Osteocyte (in vitro differentiated cells): Measurements from ENCODE around the gene ZSCAN4. TPM values are rescaled to one million over a fixed set of nuclear protein-coding genes. Genes with fewer than 3 reads are reported as not detected.
A peak's percentile ranks its signal among the peaks of the same experiment; 100 is the strongest.

Experiments used
- DNase-seq: peaks from one replicate; pipeline ENCODE4 v3.0.0; 2021; ENCODE audit warnings: mixed read lengths; ENCODE audit not compliant: unreplicated experiment; ENCODE audit errors: extremely low spot score
- H3K27ac Mint-ChIP-seq: one replicate; pipeline ENCODE4 v1.8.0; 2021; ENCODE audit warnings: mild to moderate bottlenecking, mixed read lengths; ENCODE audit not compliant: unreplicated experiment
- H3K27me3 Mint-ChIP-seq: one replicate; pipeline ENCODE4 v1.8.0; 2021; ENCODE audit warnings: mixed read lengths; ENCODE audit not compliant: unreplicated experiment
- H3K36me3 Mint-ChIP-seq: one replicate; pipeline ENCODE4 v1.8.0; 2021; ENCODE audit warnings: mixed read lengths; ENCODE audit not compliant: unreplicated experiment
- H3K4me1 Mint-ChIP-seq: one replicate; pipeline ENCODE4 v1.8.0; 2021; ENCODE audit warnings: mixed read lengths; ENCODE audit not compliant: unreplicated experiment
- H3K4me3 Mint-ChIP-seq: one replicate; pipeline ENCODE4 v1.8.0; 2021; ENCODE audit warnings: mild to moderate bottlenecking, moderate library complexity, mixed read lengths; ENCODE audit not compliant: unreplicated experiment
- H3K9me3 Mint-ChIP-seq: one replicate; pipeline ENCODE4 v1.8.0; 2021; ENCODE audit warnings: mixed read lengths; ENCODE audit not compliant: unreplicated experiment
- long read RNA-seq: library from polyadenylated mRNA; unstranded; transcript quantifications from one replicate; pipeline ENCODE4 v2.0.0, GENCODE V29; 2021
- total RNA-seq: library from RNA; stranded (reverse); gene quantifications from 2 replicates; pipeline ENCODE4 v1.2.1, GENCODE V29; 2021
- TF ChIP-seq, protein P1 (sequence below): fragments of 200-600 bp; sonication (generic); IDR thresholded peaks from 2 replicates; pipeline ENCODE4 v1.5.0; 2021; ENCODE audit warnings: antibody characterized with exemption, mild to moderate bottlenecking, moderate library complexity

The ZSCAN4 gene, protein sequence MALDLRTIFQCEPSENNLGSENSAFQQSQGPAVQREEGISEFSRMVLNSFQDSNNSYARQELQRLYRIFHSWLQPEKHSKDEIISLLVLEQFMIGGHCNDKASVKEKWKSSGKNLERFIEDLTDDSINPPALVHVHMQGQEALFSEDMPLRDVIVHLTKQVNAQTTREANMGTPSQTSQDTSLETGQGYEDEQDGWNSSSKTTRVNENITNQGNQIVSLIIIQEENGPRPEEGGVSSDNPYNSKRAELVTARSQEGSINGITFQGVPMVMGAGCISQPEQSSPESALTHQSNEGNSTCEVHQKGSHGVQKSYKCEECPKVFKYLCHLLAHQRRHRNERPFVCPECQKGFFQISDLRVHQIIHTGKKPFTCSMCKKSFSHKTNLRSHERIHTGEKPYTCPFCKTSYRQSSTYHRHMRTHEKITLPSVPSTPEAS
- total RNA-seq = not detected in 2 replicates
- long read RNA-seq = 0 reads

DNA sequence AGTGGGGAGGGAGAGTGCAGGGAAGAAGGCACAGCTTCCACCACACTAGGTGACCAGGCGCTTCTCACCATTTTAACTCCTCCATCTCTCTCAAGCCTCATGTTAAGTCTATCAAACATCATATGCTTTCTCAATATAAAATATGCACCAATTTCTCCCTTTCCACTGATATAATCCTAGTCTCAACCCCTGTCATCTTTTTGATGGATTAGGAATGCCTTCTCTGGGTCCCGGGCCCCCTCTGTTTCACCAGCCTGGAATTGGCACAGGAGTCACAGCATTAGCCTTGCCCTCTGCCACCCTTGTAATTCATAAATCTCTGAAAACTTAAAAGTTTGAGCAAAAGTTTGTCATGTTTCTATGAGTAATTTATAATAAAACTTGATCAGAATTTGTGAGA, at the start of gene ZSCAN4:
Gene ZSCAN4, plus strand, starts transcription at position 301 of the 400 bp plus-strand sequence. CDS start 7,211 bp downstream, outside the sequence.
- Mint-ChIP-seq H3K4me3 (no peak within 1 kb of the TSS), H3K27ac (no peak within 1 kb of the TSS), H3K27me3 (no peaks in the 10 kb centered on the region), H3K4me1 (peaks cover 7% of the 10 kb centered on the region), H3K9me3 (no peaks in the 10 kb centered on the region), H3K36me3 (no peaks in the 10 kb centered on the region)
- TF ChIP-seq, protein P1, sequence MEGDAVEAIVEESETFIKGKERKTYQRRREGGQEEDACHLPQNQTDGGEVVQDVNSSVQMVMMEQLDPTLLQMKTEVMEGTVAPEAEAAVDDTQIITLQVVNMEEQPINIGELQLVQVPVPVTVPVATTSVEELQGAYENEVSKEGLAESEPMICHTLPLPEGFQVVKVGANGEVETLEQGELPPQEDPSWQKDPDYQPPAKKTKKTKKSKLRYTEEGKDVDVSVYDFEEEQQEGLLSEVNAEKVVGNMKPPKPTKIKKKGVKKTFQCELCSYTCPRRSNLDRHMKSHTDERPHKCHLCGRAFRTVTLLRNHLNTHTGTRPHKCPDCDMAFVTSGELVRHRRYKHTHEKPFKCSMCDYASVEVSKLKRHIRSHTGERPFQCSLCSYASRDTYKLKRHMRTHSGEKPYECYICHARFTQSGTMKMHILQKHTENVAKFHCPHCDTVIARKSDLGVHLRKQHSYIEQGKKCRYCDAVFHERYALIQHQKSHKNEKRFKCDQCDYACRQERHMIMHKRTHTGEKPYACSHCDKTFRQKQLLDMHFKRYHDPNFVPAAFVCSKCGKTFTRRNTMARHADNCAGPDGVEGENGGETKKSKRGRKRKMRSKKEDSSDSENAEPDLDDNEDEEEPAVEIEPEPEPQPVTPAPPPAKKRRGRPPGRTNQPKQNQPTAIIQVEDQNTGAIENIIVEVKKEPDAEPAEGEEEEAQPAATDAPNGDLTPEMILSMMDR = no peak
- no peak for DNase-seq

DNA sequence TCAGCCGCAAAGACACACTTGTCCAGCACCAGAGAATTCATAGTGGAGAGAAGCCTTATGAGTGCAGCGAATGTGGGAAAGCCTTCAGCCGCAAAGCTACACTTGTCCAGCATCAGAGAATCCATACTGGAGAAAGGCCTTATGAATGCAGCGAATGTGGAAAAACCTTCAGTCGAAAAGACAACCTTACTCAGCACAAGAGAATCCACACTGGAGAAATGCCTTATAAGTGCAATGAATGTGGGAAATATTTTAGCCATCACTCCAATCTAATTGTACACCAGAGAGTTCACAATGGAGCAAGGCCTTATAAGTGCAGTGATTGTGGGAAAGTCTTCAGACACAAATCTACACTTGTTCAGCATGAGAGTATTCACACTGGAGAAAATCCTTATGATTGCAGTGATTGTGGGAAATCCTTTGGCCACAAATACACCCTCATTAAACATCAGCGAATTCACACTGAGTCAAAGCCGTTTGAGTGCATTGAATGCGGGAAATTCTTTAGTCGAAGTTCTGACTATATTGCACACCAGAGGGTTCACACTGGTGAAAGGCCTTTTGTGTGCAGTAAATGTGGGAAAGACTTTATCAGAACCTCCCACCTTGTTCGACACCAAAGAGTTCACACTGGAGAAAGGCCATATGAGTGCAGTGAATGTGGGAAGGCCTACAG, 47.9 kb upstream of the ZSCAN4 start:
- H3K9me3 Mint-ChIP-seq = peaks cover 70% of the 10 kb centered on the region
- H3K4me1 Mint-ChIP-seq = no peaks in the 10 kb centered on the region
- no peak overlapping the region for H3K27ac Mint-ChIP-seq
- TF ChIP-seq, protein P1 = no peak
- DNase-seq = peak; percentile 15
- no peaks in the 10 kb centered on the region for H3K27me3 Mint-ChIP-seq
- H3K4me3 Mint-ChIP-seq = no peak overlapping the region
- peaks cover 86% of the 10 kb centered on the region for H3K36me3 Mint-ChIP-seq

DNA sequence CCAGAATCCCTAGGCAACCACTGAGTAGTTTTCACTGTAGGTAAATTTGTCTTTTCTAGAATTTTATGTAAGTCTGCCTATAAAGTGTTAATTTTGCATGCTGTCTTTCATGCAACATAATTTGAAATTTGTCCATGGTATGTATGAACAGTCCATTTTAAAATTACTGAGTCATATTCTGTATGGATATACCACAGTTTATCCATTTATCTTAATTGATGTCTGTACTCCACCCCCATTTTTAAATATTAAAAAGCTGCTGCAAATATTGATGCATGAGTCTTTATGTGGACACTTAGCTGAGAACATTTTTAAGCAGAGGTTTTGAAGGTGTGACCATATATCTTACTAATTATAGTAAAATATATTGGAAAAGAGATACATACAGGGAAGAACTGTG, 45.6 kb upstream of the ZSCAN4 start:
- TF ChIP-seq, protein P1 = no peak
- H3K27ac Mint-ChIP-seq = no peak overlapping the region
- no peak overlapping the region for H3K4me3 Mint-ChIP-seq
- no peaks in the 10 kb centered on the region for H3K4me1 Mint-ChIP-seq
- DNase-seq = no peak
- H3K9me3 Mint-ChIP-seq = peaks cover 58% of the 10 kb centered on the region
- peaks cover 71% of the 10 kb centered on the region for H3K36me3 Mint-ChIP-seq
- no peaks in the 10 kb centered on the region for H3K27me3 Mint-ChIP-seq

DNA sequence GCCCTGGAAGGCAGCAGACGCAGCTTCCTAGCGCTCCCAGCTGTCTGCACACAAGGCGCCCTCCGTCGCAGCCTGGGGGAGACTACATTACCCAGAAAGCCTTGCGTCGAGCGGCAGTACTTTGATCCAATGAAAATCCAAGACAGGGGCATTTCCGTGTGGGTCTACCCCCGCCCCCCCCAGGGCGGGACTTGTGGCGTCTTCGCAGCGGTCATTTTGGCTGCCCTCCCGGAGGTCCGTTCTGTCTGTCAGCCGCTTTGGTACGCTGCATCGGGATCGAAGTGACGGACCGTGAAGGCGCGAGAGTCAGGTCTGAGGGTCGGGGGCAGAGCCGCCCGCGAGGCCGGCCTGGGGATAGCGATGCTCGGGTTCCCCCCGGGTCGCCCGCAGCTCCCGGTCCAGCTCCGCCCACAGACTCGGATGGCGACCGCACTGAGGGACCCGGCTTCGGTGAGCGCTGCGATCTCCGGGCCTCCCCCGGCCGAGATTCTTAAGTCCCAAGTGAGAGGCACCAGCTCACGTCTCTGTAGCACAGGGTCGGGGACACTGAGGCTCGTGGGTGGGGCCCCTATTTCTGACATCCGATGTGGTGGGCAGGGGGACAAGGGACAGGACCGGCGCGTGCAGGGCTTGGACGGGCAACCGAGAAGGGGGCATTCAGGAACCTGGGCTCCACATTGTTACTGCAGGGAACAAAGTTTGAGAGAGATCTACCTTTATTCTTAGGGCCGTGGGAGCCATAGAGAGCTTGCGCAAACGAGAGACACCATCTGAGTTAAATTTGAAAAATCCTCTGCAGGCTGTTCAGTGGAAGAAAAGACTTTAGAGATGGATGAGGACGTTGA, 35.5 kb upstream of the ZSCAN4 start, which contains the start of gene ZNF211:
Gene ZNF211, plus strand, starts transcription at position 182 of the 845 bp plus-strand sequence. Its CDS starts 179 bp downstream, at position 361.
- Mint-ChIP-seq H3K4me1 (peaks cover 17% of the 10 kb centered on the region), H3K27ac (peak within 1 kb of the TSS; percentile 80), H3K36me3 (peaks cover 50% of the 10 kb centered on the region), H3K27me3 (no peaks in the 10 kb centered on the region), H3K4me3 (peak within 1 kb of the TSS; percentile 96), H3K9me3 (peaks cover 40% of the 10 kb centered on the region)
- peak; percentile 96 for DNase-seq
- TF ChIP-seq, protein P1 = no peak
